Forelimb muscle (tissue), 1 donor: ENCODE data around the gene PODXL2. TPM values are rescaled to one million over a fixed set of nuclear protein-coding genes. Genes with fewer than 3 reads are reported as not detected.
"Not testable (repeated sequence)": the region's sequence is repeated elsewhere in the genome, so short reads cannot be mapped to it uniquely, and the experiment has no call there.

ENCODE experiments used
- DNase-seq: peaks from one replicate; pipeline ENCODE4 v3.0.0-alpha.2; 2013; ENCODE audit warnings: low read depth
- polyA plus RNA-seq: library from polyadenylated mRNA; unstranded; fragments of 120-200 nt; gene quantifications from one replicate; pipeline ENCODE4 v1.2.1, GENCODE V29; 2013; ENCODE audit not compliant: insufficient read length

Gene PODXL2
- polyA plus RNA-seq, 1 donor: 5.0 TPM

- no peak for DNase-seq
These were observed 45.8 kb downstream of the PODXL2 start for GRCh38 chr3:127674790-127675189.

DNA sequence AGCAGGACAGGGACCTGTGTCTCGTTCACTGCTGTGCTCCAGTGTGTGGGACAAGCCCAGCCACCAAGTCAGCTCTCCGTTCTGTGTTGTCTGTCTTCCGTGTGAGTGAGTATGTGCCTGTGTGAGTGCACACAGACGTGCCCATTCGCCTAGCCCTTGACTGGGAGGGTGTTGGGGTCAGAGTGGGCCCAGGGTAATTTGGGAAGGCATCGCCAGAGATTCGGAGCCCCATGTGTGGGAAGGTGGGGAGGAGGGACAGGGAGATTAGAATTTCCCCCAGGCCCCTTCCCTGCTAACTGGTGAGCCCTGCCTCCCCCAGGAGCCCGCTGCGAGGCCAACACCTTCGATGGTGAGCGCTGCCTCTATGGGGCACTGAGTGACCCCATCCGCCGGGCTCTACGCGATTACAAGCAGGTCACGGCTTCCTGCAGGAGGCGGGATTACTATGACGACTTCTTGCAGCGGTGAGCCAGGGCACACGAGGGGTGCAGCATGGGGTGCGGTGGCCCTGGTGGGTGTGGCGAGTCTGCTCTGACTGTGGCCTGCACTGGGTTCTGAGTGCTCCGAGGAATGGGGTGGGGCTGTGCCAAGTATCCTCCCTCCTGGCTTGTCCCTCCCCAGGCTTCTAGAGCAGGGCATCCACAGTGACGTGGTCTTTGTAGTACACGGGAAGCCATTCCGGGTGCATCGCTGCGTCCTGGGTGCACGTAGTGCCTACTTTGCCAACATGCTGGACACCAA, 46.8 kb downstream of the PODXL2 start:
- no peak for DNase-seq

- no peak for DNase-seq
These were observed 47.5 kb downstream of the PODXL2 start for GRCh38 chr3:127676456-127676855.

- no peak for DNase-seq
These were observed 48.0 kb downstream of the PODXL2 start for GRCh38 chr3:127676921-127677351.

GRCh38 chr3:127677541-127678314, 48.7 kb downstream of the PODXL2 start:
- no peak for DNase-seq

- DNase-seq: no peak
These were observed 49.3 kb downstream of the PODXL2 start for GRCh38 chr3:127678315-127678599.

DNA sequence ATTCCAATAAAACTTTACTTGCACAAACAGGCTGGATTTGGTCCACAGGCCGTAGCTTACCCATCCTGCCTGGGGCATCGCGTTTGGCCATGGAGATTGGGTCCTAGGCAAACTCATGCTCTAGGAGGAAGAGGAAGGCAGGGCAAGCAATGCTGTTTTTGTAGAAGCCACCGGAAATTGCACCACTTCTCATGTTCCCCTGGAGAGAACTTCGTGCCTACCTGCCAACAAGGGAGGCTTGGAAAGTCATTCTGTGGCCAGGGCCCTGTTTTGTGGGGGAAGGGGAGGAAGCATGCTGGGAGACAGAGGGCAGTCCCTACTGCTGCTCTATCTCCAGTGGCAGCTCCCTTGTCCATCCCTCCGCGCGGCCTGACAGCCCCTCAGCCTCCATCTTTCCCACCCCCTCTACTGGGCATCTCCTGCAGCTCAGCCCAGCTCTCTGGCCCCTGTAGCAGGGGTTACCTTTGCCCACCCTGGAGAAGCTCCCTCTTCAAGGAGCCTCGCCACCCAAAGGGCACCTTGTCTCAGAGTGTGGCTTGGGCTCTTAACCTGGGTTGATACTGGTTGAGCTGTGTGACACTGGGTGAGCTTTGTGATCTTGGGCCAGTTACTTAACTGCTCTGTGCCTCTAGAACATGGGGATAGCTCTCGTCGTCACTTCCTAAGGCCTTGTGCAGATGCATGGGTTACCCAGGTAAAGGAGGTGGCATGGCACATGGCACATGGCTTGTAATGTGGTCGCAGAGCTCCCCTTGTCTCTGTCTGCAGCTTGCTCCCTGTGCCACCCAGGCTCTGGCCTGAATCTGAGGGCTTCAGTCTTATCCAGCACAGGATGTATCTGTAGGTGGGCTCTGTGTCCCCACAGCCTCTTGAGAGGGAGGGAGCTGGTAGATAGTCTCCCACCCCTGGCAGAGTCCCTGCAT, 49.9 kb downstream of the PODXL2 start:
- no peak for DNase-seq

- no peak for DNase-seq
These were observed 50.7 kb downstream of the PODXL2 start for GRCh38 chr3:127679534-127680145.

DNA sequence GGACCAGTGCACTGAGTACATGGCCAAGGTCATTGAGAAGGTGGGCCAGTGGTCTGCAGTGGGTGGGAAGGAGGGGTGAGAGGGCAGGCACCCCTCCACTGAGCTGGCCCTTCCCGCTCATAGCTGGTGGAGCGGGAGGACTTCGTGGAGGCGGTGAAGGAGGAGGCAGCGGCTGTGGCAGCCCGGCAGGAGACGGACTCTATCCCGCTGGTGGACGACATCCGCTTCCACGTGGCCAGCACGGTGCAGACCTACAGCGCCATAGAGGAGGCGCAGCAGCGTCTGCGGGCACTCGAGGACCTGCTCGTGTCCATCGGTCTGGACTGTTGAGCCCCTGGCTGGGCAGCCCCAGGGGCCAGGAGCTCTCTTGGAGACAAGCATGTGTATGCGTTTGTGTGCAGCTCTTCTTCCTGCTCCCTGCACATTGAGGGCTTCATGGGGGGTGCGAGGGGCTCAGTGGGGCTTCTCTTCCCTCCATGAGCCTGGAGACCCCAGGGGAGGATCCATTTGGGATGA, 51.2 kb downstream of the PODXL2 start:
- DNase-seq: no peak

DNA sequence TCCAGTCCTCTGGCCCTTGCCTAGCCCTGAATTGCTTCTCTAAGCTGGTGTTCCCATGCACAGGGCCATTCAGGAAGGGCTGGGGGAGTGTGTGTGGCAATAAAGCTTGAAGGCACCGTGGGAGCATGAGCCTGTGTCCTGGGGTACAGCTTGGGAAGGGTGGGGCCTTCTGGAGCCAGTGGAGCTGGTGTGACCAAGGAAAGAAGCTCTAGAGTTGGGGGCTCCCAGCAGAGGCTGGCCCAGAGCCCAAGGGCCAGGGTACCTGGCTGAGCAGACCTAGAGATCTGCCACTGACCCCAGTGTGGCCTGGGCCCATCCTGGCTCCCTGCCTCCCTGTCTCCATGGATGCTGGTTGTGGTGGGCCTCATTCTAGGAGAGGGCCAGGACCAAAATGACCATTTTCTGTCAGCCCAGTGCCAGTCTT, 51.8 kb downstream of the PODXL2 start:
- DNase-seq: no peak

- DNase-seq: not testable (repeated sequence)
These were observed 53.2 kb downstream of the PODXL2 start for GRCh38 chr3:127682175-127682554.

- DNase-seq: no peak
These were observed 53.6 kb downstream of the PODXL2 start for GRCh38 chr3:127682561-127682960.

DNA sequence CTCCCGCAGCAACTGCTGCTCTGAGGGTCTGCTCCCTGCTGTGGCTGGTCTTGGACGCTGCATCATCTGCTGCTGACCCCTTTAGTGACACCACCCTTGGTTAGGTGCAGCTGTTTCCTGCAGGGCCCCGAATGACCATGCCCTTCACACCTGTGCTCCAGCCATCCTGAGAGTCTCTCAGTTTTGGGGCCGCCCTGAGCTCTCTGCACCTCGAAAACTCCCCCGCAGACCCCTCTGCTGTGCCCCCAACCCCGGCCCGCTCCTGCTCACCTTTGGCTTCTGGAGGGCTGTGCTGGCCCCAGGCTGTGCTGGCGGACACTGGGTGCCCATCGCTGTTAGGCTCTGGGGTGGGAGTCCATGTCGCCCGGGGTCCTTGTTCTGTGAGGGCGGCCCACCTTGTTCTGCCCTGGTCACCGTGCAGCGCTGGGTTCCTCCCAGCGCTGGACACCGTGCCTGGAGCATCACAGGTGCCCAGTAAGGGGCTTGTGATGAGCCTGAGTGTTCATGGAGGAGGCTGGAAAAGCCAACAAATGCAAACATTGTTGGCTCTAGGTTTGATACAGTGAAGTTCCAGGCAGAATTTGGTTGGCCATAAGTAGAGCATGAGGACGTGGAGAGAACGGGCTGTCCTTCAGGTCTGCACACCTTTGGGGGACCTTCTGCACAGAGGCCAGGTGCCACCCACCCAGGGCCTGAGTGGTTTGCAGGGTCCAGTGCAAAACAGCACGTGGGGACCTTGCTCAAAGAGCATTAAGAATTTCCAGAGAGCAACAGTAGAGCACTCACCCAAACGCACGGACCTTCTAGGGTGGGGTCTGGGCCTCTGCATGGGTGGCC, 56.1 kb downstream of the PODXL2 start:
- DNase-seq: no peak

- no peak for DNase-seq
These were observed 56.9 kb downstream of the PODXL2 start for GRCh38 chr3:127685708-127686511.

- no peak for DNase-seq
These were observed 57.5 kb downstream of the PODXL2 start for GRCh38 chr3:127686512-127686894.

- DNase-seq: no peak
These were observed 58.3 kb downstream of the PODXL2 start for GRCh38 chr3:127687228-127687737.

DNA sequence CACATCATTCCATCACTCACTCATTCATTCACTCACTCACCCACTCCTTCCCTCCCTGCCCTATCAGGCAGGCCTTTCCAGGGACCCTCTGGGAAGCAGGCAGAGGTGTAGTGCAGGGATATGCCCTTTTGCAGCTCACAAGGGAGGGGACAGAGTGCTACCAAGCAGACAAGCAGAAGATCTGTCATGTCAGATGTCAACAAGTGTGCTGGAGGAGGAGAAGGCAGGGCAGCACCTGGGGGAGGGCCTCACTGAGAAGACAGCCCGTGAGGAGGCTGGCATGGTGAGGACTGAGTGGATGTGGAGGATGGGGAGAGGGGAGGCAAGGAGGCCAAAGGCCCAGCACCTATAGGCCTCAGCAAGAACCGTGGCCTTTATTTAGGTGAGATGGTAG, 59.0 kb downstream of the PODXL2 start:
- DNase-seq: no peak

DNA sequence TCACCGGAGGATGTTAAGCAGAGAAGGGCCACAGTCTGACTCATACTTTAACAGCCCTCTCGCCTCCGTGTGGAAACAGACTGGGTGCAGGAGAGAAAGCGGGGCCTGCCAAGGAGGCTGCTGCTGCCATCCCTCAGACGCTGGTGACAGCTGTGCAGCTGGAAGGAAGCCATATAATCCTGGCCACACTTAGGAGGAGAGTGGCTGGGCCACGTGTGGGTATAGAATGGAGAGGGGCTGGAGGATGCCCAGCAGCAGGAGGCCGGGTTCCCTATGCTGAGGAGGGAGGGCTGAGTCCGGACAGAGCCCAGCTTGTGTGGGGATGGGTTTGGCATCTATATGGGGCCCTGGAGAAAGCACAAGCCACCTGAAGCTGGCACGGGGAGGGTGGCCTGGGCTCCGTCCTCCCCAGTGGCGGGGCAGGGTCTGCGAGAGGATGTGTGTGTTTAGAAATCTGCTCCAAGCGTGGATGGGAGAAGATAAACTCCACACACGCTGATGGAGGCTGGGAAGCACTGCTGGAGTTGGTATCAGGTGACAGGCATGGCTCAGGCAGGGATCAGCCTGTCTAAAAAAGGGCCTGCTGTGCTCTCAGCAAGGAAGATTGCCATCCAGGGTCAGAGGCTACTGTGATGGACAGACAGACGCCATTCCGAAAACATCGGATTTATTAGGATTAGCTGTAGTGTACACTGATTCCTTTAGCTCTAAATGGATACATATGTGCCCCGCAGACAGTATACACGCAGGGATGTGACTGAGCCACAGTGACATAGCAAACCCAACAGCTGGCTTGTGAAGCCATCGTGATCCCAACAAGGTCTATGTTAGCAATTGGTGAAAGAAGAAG, 59.7 kb downstream of the PODXL2 start:
- no peak for DNase-seq
